A673 (cell line): ENCODE results near the gene TTC21A. TPM values are rescaled to one million over a fixed set of nuclear protein-coding genes. Genes with fewer than 3 reads are reported as not detected.
A peak's percentile ranks its signal among the peaks of the same experiment; 100 is the strongest.

Experiments
- BruUV-seq: library from RNA; stranded (reverse); fragments of 400-500 nt; replicated peaks from 2 replicates; lab custom pipeline; 2021; lab: Mats Ljungman, UMichigan
- CTCF ChIA-PET: fragments of 300-600 bp; sonication (Branson Sonifier 250); formaldehyde crosslinking; loops from one replicate; lab custom pipeline; 2022; ENCODE audit warnings: antibody characterized with exemption; lab: Charles Lee
- POLR2A ChIA-PET: fragments of 300-600 bp; sonication (Branson Sonifier 250); formaldehyde crosslinking; loops from one replicate; lab custom pipeline; 2022; ENCODE audit warnings: antibody characterized with exemption; ENCODE audit not compliant: low non-redundant PET; lab: Charles Lee
- DNase-seq: peaks from one replicate; pipeline ENCODE4 v3.0.0-alpha.2; 2015; ENCODE audit warnings: low spot score
- H3K27ac ChIP-seq: fragments of 200-600 bp; sonication (generic); 2 replicates; pipeline ENCODE4 v1.5.1; 2016; ENCODE audit warnings: mixed run types, low read depth, mild to moderate bottlenecking, mixed read lengths, antibody characterized with exemption, low read length; ENCODE audit not compliant: poor library complexity, severe bottlenecking
- H3K27me3 ChIP-seq: fragments of 200-600 bp; sonication (generic); replicated peaks from 2 replicates; pipeline ENCODE4 v1.6.1; 2017; ENCODE audit warnings: mixed run types, low read depth, mild to moderate bottlenecking, mixed read lengths, antibody characterized with exemption, low read length; ENCODE audit not compliant: insufficient read depth, poor library complexity
- H3K36me3 ChIP-seq: fragments of 200-600 bp; sonication (generic); 2 replicates; pipeline ENCODE4 v1.6.1; 2016; ENCODE audit warnings: mixed run types, mild to moderate bottlenecking, mixed read lengths, antibody characterized with exemption, low read length; ENCODE audit not compliant: insufficient read depth, poor library complexity, severe bottlenecking
- H3K4me1 ChIP-seq: fragments of 200-600 bp; sonication (generic); 2 replicates; pipeline ENCODE4 v1.6.1; 2017; ENCODE audit warnings: mixed run types, mild to moderate bottlenecking, mixed read lengths, antibody characterized with exemption, low read length; ENCODE audit not compliant: insufficient read depth, poor library complexity, severe bottlenecking
- H3K4me3 ChIP-seq: fragments of 200-600 bp; sonication (generic); 2 replicates; pipeline ENCODE4 v1.5.1; 2016; ENCODE audit warnings: low read depth, mixed run types, mild to moderate bottlenecking, mixed read lengths, low read length; ENCODE audit not compliant: poor library complexity, severe bottlenecking
- H3K9me3 ChIP-seq: fragments of 200-600 bp; sonication (generic); 2 replicates; pipeline ENCODE4 v1.6.1; 2016; ENCODE audit warnings: mixed run types, low read depth, mild to moderate bottlenecking, mixed read lengths, antibody characterized with exemption, low read length; ENCODE audit not compliant: poor library complexity, severe bottlenecking
- CTCF ChIP-seq: fragments of 300-800, 200-600 bp; sonication (generic); conservative IDR thresholded peaks from 2 replicates; pipeline ENCODE4 v1.5.1; 2017; ENCODE audit warnings: low read depth, mild to moderate bottlenecking, antibody characterized with exemption, low read length, moderate library complexity, mixed read lengths
- EZH2 ChIP-seq: fragments of 200-600 bp; sonication (generic); IDR thresholded peaks from 2 replicates; pipeline ENCODE4 v1.6.1; 2017; ENCODE audit warnings: borderline replicate concordance, low read depth, mild to moderate bottlenecking, mixed read lengths, antibody characterized with exemption, low read length; ENCODE audit not compliant: poor library complexity, severe bottlenecking
- intact Hi-C: fragments of 100-400 bp; cut with micrococcal nuclease; formaldehyde crosslinking; loops from one replicate; pipeline ENCODE4 v1.10.0; 2022; ENCODE audit not compliant: unreplicated experiment
- total RNA-seq: library from RNA; stranded (reverse); gene quantifications from 2 replicates; pipeline ENCODE4 v1.2.3, GENCODE V29; 2021

The TTC21A gene
- total RNA-seq, 1 experiment from 2014 or later, result 1.4 TPM

- no peaks in the 10 kb centered on the region for H3K9me3 ChIP-seq
- intact Hi-C loops, result no loop called here
- H3K4me1 ChIP-seq, result peaks cover 33% of the 10 kb centered on the region
- H3K27ac ChIP-seq, result peak overlapping the region; percentile 95
- CTCF ChIA-PET, result no interaction called here
- H3K4me3 ChIP-seq, result no peak overlapping the region
- no peaks in the 10 kb centered on the region for H3K27me3 ChIP-seq
- no TSS peak for BruUV-seq
- TF ChIP-seq EZH2, result no peak
- no peak for TF ChIP-seq CTCF
- peak; percentile 91 for DNase-seq
- POLR2A ChIA-PET, result interaction anchor here (0.6 kb wide), 1 partner anchor 17 kb away, joined by 7 read pairs; no protein-coding TSS in a partner anchor
- H3K36me3 ChIP-seq, result no peaks in the 10 kb centered on the region
These were observed 58.7 kb downstream of the TTC21A start for GRCh38 chr3:39166134-39166710.

GRCh38 chr3:39166932-39167532, 59.6 kb downstream of the TTC21A start:
- ChIA-PET CTCF (no interaction called here), POLR2A (no interaction called here)
- Histone ChIP-seq H3K27ac (peak overlapping the region; percentile 95), H3K27me3 (no peaks in the 10 kb centered on the region), H3K4me1 (peaks cover 33% of the 10 kb centered on the region), H3K4me3 (no peak overlapping the region), H3K9me3 (no peaks in the 10 kb centered on the region), H3K36me3 (no peaks in the 10 kb centered on the region)
- peak; percentile 81 for DNase-seq
- BruUV-seq, result no TSS peak
- intact Hi-C loops, result no loop called here
- TF ChIP-seq CTCF (no peak), EZH2 (no peak)

GRCh38 chr3:39168156-39168780, 60.8 kb downstream of the TTC21A start:
- peaks cover 33% of the 10 kb centered on the region for H3K4me1 ChIP-seq
- ChIA-PET POLR2A (no interaction called here), CTCF (no interaction called here)
- DNase-seq, result no peak
- TF ChIP-seq EZH2, result no peak
- TF ChIP-seq CTCF, result no peak
- H3K9me3 ChIP-seq, result no peaks in the 10 kb centered on the region
- peak overlapping the region; percentile 95 for H3K27ac ChIP-seq
- H3K36me3 ChIP-seq, result no peaks in the 10 kb centered on the region
- no TSS peak for BruUV-seq
- H3K4me3 ChIP-seq, result no peak overlapping the region
- intact Hi-C loops, result no loop called here
- H3K27me3 ChIP-seq, result no peaks in the 10 kb centered on the region
